ENCODE data around the gene PIK3C3. TPM values are rescaled to one million over a fixed set of nuclear protein-coding genes. Genes with fewer than 3 reads are reported as not detected.

PIK3C3 gene
- total RNA-seq, 1 donor from 2014 or later, result 24.1 TPM

DNA sequence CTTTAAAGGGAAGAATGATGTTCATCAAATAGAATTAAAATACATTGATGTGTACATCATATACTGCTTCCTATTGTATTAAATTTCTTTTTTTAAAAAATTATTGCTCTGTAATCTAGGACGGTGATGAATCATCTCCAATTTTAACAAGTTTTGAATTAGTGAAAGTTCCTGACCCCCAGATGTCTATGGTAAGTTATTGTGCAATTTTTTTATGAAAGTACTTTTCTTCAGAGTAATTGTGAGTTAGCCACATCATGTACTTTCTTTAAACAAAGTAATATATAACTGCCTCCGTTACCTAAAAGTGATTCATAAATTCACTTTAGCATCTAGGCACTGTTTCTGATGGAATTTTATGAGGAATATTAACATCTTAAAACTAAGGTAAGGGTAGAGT, 38.1 kb downstream of the PIK3C3 start:
- Histone ChIP-seq H3K4me1 (no peaks in the 10 kb centered on the region), H3K27me3 (no peaks in the 10 kb centered on the region), H3K4me3 (no peak overlapping the region), H3K27ac (no peak overlapping the region), H3K36me3 (peaks cover 5 to 27% of the 10 kb centered on the region in 2 donors), H3K9me3 (no peaks in the 10 kb centered on the region)
- no peak for DNase-seq (ENCODE audit: extremely low spot score in 2 of 2)
- intact Hi-C loops (cut with DNase I), result no loop called here
- TF ChIP-seq CTCF (IDR thresholded peaks at IDR 0.05), result no peak
- no peak for TF ChIP-seq POLR2AphosphoS5 (IDR thresholded peaks at IDR 0.05; ENCODE audit: insufficient read depth in 1 of 2, low read depth in 1 of 2)
- TF ChIP-seq POLR2A (IDR thresholded peaks at IDR 0.05), result no peak

- intact Hi-C loops (cut with DNase I), result no loop called here
- no peak overlapping the region for H3K27ac ChIP-seq
- peaks cover 5 to 42% of the 10 kb centered on the region in 2 donors for H3K36me3 ChIP-seq
- no peaks in the 10 kb centered on the region for H3K27me3 ChIP-seq
- TF ChIP-seq POLR2A (IDR thresholded peaks at IDR 0.05) (no peak), POLR2AphosphoS5 (IDR thresholded peaks at IDR 0.05; ENCODE audit: insufficient read depth in 1 of 2, low read depth in 1 of 2) (no peak), CTCF (IDR thresholded peaks at IDR 0.05) (no peak)
- H3K9me3 ChIP-seq, result no peaks in the 10 kb centered on the region
- no peak overlapping the region for H3K4me3 ChIP-seq
- no peak for DNase-seq (ENCODE audit: extremely low spot score in 2 of 2)
- H3K4me1 ChIP-seq, result no peaks in the 10 kb centered on the region
These were observed 41.0 kb downstream of the PIK3C3 start for GRCh38 chr18:41996020-41996419.

DNA sequence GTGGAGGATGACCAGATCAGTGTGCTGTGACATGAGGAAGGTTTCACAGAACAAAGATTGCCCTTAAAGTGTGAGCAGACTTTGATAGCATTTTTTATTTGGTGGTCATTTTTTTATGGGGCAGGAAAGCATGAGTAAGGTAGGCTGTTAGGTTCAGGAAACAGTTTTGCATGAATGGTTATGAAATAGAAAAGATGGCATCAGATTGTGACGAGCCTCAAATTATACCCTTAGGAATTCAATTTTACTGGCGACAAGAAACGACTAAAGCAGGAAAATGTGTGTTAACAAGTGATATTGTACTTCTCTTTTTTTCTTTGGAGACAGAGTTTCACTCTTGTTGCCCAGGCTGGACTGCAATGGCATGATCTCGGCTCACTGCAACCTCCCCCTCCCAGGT, 44.7 kb downstream of the PIK3C3 start:
- Histone ChIP-seq H3K36me3 (peaks cover 5 to 51% of the 10 kb centered on the region in 2 donors), H3K4me1 (no peaks in the 10 kb centered on the region), H3K27me3 (no peaks in the 10 kb centered on the region), H3K9me3 (no peaks in the 10 kb centered on the region), H3K27ac (no peak overlapping the region), H3K4me3 (no peak overlapping the region)
- intact Hi-C loops (cut with DNase I), result no loop called here
- DNase-seq (ENCODE audit: extremely low spot score in 2 of 2), result no peak
- no peak for TF ChIP-seq POLR2A (IDR thresholded peaks at IDR 0.05)
- TF ChIP-seq CTCF (IDR thresholded peaks at IDR 0.05), result no peak
- no peak for TF ChIP-seq POLR2AphosphoS5 (IDR thresholded peaks at IDR 0.05; ENCODE audit: insufficient read depth in 1 of 2, low read depth in 1 of 2)

DNA sequence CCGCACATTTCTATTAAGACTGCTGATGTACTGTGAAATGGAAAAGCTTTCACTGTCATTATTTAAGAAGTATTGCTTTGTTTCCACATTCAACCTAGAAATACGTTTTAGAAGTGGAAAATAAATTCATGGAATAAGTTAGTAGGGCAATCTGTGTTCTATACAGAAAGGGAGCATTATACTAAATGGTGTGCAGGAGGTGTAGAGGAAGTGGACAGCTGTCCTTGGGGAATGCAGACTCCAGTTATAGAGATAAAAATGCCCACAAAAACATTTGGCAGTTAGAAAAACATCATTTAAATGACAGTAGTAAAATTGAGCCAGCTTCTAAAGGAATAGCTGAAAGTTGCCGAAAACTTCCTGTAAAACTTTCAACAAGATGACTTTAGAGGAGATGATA, 46.8 kb downstream of the PIK3C3 start:
- intact Hi-C loops (cut with DNase I), result no loop called here
- DNase-seq (ENCODE audit: extremely low spot score in 2 of 2), result no peak
- H3K4me1 ChIP-seq, result no peaks in the 10 kb centered on the region
- H3K9me3 ChIP-seq, result no peaks in the 10 kb centered on the region
- H3K36me3 ChIP-seq, result peaks cover 0 to 56% of the 10 kb centered on the region in 2 donors
- H3K4me3 ChIP-seq, result no peak overlapping the region
- no peaks in the 10 kb centered on the region for H3K27me3 ChIP-seq
- TF ChIP-seq POLR2A (IDR thresholded peaks at IDR 0.05) (no peak), CTCF (IDR thresholded peaks at IDR 0.05) (no peak), POLR2AphosphoS5 (IDR thresholded peaks at IDR 0.05; ENCODE audit: insufficient read depth in 1 of 2, low read depth in 1 of 2) (no peak)
- H3K27ac ChIP-seq, result no peak overlapping the region

DNA sequence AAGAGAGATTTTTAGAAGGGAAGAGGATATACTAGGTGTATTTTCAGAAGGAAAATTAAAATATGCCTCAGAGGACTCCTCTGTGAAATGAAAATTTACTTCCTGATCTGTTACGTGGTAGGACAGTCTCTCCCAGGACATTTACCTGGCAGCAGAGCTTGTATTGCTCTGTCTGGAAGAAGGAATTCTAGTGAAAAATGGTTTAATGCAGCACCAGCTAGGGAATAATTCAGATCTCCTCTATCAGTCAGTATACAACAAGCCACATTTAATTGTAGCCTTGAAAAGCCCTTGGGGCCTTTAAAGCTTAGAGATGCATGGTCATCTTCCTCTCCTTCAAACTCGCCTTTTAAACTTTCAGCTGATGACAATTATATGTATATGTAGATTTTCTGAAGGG, 49.6 kb downstream of the PIK3C3 start:
- intact Hi-C loops (cut with DNase I), result no loop called here
- Histone ChIP-seq H3K36me3 (peaks cover 0 to 43% of the 10 kb centered on the region in 2 donors), H3K4me3 (no peak overlapping the region), H3K27me3 (no peaks in the 10 kb centered on the region), H3K27ac (no peak overlapping the region), H3K9me3 (no peaks in the 10 kb centered on the region), H3K4me1 (no peaks in the 10 kb centered on the region)
- no peak for TF ChIP-seq CTCF (IDR thresholded peaks at IDR 0.05)
- no peak for TF ChIP-seq POLR2AphosphoS5 (IDR thresholded peaks at IDR 0.05; ENCODE audit: insufficient read depth in 1 of 2, low read depth in 1 of 2)
- TF ChIP-seq POLR2A (IDR thresholded peaks at IDR 0.05), result no peak
- DNase-seq (ENCODE audit: extremely low spot score in 2 of 2), result no peak
